Psoas muscle (tissue), 8 donors: Measurements from ENCODE around the gene LEFTY1. TPM values are rescaled to one million over a fixed set of nuclear protein-coding genes. Genes with fewer than 3 reads are reported as not detected.

Source experiments
- ATAC-seq, 4 donors: fragments of 200-7000 bp; cut with Tn5 transposase; one replicate each; pipeline ENCODE4 v1.9.1; 2020; ENCODE audit warnings: moderate library complexity in 3 of 4, mild to moderate bottlenecking in 2 of 4
- DNase-seq, 2 donors: peaks; one replicate each; pipeline ENCODE4 v3.0.0-alpha.2; 2020
- H3K27ac ChIP-seq: fragments of 200-600 bp; one replicate; pipeline ENCODE4 v1.8.0; 2022
- H3K27me3 ChIP-seq, 3 donors: fragments of 200-600 bp in 1 of 3; one replicate each; pipeline versions ENCODE4 v1.6.1 to v1.8.0; 2013 to 2022; ENCODE audit warnings: low read length in 2 of 3, mild to moderate bottlenecking in 2 of 3, moderate library complexity in 1 of 3; ENCODE audit not compliant: insufficient read depth in 3 of 3
- H3K36me3 ChIP-seq, 2 donors: fragments of 200-600 bp in 1 of 2; one replicate each; pipeline versions ENCODE4 v1.6.1 to v1.8.0; 2013 to 2022; ENCODE audit warnings: low read depth in 1 of 2, mild to moderate bottlenecking in 1 of 2, moderate library complexity in 1 of 2; ENCODE audit not compliant: insufficient read depth in 1 of 2
- H3K4me1 ChIP-seq: fragments of 200-600 bp; one replicate; pipeline ENCODE4 v1.8.0; 2022
- H3K4me3 ChIP-seq: fragments of 200-600 bp; one replicate; pipeline ENCODE4 v1.8.0; 2022; ENCODE audit warnings: mild to moderate bottlenecking
- H3K9me3 ChIP-seq: fragments of 200-600 bp; one replicate; pipeline ENCODE4 v1.8.0; 2022
- WGBS, 3 donors: extraction: QIAGEN DNeasy Blood & Tissue Kit; methylation state at CpG; one replicate each; pipeline versions ENCODE4 v1.1.6 to v1.1.7; 2013; 5-methylcytosine and 5-hydroxymethylcytosine counted together
- intact Hi-C, 2 donors: fragments of 100-400 bp; cut with DNase I; formaldehyde crosslinking; loops; one replicate each; pipeline versions ENCODE4 v1.11.0 to v1.14.2; 2022
- polyA plus RNA-seq, 3 donors: library from polyadenylated mRNA; stranded (reverse); fragments of 200-250 nt; gene quantifications; one replicate each; pipeline ENCODE4 v1.2.3, GENCODE V29; 2013
- total RNA-seq, 4 donors: library from RNA; stranded (reverse); fragmentation: NEBNext Ultra II Directional in 2 of 4; extraction: Animal tissue kit (Norgen Biotek cat#: 25700) in 2 of 4; gene quantifications; one replicate each; pipeline versions ENCODE4 v1.2.1 to v1.2.4, GENCODE V29; 2021 to 2023
- TF ChIP-seq, protein P1 (sequence below): fragments of 200-600 bp; IDR thresholded peaks from one replicate; pipeline ENCODE4 v1.8.0; 2022; ENCODE audit warnings: antibody characterized with exemption
- donor health status: healthy with polysubstance abuse.
- donor health status: DM: no; HTN: no; CAD: no; lungs with moderate emphysema.
- donor health status: Bipolar disorder and iron deficiency.
- donor health status: healthy.
- donor health status: DM: yes; HTN: yes; CAD: no.
- donor health status: DM: no; HTN: no; CAD: no.
- donor health status: DM: no; HTN: no; CAD: no.
- donor health status: DM: yes; HTN: yes; CAD: no.

LEFTY1 gene
- total and polyA plus RNA-seq, 7 donors = 0.08 to 0.26 (median 0.13) TPM; not detected in 4

DNA sequence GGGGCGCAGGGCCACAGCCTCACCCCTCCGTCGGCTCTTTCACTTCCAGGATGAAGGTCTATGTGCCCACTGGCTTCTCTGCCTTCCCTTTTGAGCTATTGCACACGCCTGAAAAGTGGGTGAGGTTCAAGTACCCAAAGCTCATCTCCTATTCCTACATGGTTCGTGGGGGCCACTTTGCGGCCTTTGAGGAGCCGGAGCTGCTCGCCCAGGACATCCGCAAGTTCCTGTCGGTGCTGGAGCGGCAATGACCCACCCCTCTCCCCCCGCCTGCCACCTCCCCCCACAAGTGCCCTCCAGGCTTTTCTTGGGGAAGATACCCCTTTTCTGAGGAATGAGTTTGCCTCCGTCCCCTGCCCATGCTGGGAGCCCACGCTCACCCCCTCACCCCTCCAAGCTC, 43.8 kb downstream of the LEFTY1 start:
- TF ChIP-seq, protein P1, sequence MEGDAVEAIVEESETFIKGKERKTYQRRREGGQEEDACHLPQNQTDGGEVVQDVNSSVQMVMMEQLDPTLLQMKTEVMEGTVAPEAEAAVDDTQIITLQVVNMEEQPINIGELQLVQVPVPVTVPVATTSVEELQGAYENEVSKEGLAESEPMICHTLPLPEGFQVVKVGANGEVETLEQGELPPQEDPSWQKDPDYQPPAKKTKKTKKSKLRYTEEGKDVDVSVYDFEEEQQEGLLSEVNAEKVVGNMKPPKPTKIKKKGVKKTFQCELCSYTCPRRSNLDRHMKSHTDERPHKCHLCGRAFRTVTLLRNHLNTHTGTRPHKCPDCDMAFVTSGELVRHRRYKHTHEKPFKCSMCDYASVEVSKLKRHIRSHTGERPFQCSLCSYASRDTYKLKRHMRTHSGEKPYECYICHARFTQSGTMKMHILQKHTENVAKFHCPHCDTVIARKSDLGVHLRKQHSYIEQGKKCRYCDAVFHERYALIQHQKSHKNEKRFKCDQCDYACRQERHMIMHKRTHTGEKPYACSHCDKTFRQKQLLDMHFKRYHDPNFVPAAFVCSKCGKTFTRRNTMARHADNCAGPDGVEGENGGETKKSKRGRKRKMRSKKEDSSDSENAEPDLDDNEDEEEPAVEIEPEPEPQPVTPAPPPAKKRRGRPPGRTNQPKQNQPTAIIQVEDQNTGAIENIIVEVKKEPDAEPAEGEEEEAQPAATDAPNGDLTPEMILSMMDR = no peak
- Histone ChIP-seq H3K27me3 (no peaks in the 10 kb centered on the region), H3K36me3 (peaks cover 0 to 84% of the 10 kb centered on the region in 2 donors), H3K9me3 (no peaks in the 10 kb centered on the region), H3K4me3 (no peak overlapping the region), H3K4me1 (no peaks in the 10 kb centered on the region), H3K27ac (peak overlapping the region; percentile 30)
- intact Hi-C loops = loop anchor here (2.0 to 5.0 kb wide), 3 partner anchors 66 to 373 kb away; partner anchors contain the start of gene SRP9 (in 1 of the 2)
- WGBS, 3 donors = 90 to 91% (median 90%) methylated on average over 14 of the region's 14 CpGs
- ATAC-seq (no peak), DNase-seq (no peak)

DNA sequence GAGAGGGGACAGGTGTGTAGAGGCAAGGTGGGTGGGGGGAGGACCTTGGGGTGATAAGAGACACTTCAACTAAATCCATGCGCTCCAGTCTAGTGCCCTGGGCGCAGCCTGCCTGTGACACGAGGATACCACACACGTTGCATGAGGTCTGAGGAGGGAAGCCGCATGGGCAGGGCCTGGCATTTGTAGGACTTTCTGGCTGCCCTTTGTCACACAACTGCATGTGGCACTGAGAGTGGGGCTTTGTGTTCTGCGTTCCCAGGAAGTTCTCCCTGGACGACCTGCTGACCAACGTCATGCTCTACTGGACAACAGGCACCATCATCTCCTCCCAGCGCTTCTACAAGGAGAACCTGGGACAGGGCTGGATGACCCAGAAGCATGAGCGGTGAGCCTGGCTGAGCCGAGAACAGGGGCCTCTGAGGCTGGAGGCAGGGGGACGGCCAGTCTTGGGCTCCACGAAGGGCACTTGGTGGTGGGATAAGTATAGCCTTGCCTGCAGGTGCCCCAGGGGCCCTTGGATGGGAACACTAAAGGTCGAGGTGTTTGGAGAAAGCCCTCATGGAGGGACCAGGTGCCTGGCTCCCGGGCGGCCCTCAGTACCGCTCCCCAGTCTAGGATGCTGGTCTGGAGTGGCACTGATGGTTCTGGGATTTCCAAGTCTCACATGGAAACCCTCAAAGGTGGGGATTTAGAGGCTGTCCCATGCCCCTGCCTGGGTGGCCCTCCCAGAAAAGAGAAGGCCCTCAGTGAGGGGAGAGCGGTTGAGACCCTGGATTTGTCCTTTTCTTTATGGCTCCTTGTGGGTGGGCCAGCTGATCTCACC, 44.5 kb downstream of the LEFTY1 start:
- intact Hi-C loops = loop anchor here (2.0 to 5.0 kb wide), 3 partner anchors 66 to 372 kb away; partner anchors contain the start of gene SRP9 (in 1 of the 2)
- Histone ChIP-seq H3K27ac (no peak overlapping the region), H3K27me3 (no peaks in the 10 kb centered on the region)

DNA sequence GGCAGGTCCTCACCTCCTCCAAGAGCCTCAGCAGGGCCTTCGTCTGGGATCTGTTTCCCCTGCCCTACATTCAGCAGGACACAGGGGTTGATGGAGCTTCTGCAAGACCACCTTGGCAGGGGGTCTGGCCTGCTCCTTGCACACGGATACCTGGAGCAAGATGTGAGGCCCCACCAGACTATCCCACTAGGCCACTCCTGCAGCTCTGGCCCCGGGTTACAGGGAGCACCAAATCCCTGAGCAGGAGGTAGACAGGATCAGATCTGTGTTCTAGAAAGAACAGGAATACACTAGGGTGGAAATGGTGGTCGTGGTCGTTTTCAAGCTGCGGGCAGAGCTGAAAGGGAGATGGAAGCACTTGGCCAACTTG, 45.5 kb downstream of the LEFTY1 start:
- 76 to 78% (median 76%) methylated on average over 6 of the region's 6 CpGs for WGBS, 3 donors
- Histone ChIP-seq H3K27me3 (no peaks in the 10 kb centered on the region), H3K4me1 (no peaks in the 10 kb centered on the region), H3K4me3 (no peak overlapping the region), H3K27ac (no peak overlapping the region), H3K36me3 (peaks cover 0 to 100% of the 10 kb centered on the region in 2 donors), H3K9me3 (no peaks in the 10 kb centered on the region)
- intact Hi-C loops = loop anchor here in 1 of 2 donors (1.0 kb wide), 1 partner anchor 367 kb away; no protein-coding TSS in a partner anchor
- ATAC-seq (no peak), DNase-seq (no peak)
- TF ChIP-seq, protein P1 = no peak

More for the DNA sequence above, 44.5 kb downstream of the LEFTY1 start:
- Histone ChIP-seq H3K4me1 (no peaks in the 10 kb centered on the region), H3K36me3 (peaks cover 0 to 91% of the 10 kb centered on the region in 2 donors), H3K4me3 (no peak overlapping the region), H3K9me3 (no peaks in the 10 kb centered on the region)
- TF ChIP-seq, protein P1 = no peak
- WGBS, 3 donors = 74 to 82% (median 76%) methylated on average over 17 to 18 of the region's 18 CpGs
- no peak for ATAC-seq
- no peak for DNase-seq

DNA sequence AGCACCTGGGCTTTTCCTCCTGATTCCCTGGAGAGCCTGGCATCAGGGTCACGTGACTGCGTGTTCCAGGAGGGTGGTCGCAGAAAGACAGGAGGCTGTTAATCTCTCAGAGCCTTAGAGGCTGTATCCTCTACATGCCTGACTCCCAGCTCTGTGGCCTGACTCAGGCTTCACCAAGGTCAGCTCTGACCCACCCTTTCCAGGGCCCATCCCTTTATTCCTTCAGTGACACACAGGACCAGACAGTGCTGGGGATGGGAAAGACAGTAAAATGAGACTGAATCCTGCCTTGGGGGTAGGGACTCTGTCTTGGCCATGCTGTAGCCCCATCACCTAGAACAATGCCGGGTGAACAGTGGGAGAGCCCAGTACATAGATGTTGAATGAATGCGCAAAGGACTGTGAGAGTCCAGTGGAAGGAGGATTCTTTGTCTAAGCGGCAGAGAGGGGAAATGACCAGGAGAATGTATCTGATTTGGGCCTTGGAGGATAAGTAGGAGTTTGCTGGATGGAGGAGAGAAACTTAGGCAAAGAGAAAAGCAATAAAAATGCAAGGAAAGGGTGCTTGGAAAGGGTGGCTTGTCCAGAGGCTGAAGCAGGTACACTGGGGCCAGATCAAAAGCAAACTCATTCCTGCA, 46.0 kb downstream of the LEFTY1 start:
- H3K36me3 ChIP-seq = peaks cover 0 to 100% of the 10 kb centered on the region in 2 donors
- no peak overlapping the region for H3K27ac ChIP-seq
- ATAC-seq (no peak), DNase-seq (no peak)
- no peak overlapping the region for H3K4me3 ChIP-seq
- no peaks in the 10 kb centered on the region for H3K27me3 ChIP-seq
- intact Hi-C loops = loop anchor here in 1 of 2 donors (1.0 kb wide), 1 partner anchor 367 kb away; no protein-coding TSS in a partner anchor
- TF ChIP-seq, protein P1 = no peak
- 85 to 86% (median 85%) methylated on average over 6 of the region's 6 CpGs for WGBS, 3 donors
- H3K4me1 ChIP-seq = no peaks in the 10 kb centered on the region
- H3K9me3 ChIP-seq = no peaks in the 10 kb centered on the region
